ENCODE measurements around the gene UBE3B. TPM values are rescaled to one million over a fixed set of nuclear protein-coding genes. Genes with fewer than 3 reads are reported as not detected.

Gene UBE3B
- total RNA-seq, 4 donors from 2014 or later, result 51.0 to 93.5 (median 78.9) TPM

DNA sequence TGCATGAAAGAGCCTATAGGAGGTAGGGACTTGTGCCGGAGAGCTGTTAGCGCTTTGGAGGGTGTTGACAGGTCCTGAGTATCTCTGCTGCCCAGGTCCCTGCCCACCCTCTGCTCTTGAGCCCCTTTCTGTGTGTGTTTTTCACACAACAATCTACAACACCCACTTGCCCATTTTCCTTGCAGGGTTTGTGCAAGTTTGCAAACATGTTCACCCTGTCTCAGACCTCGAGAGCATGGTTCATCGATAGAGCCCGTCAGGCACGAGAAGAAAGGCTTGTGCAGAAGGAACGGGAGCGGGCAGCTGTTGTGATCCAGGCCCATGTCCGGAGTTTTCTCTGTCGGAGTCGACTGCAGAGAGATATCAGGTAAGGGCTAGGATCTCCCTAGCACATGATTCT is 5.9 kb downstream of the UBE3B start:
- 93 to 94% methylated on average over 11 of the region's 11 CpGs for WGBS, 2 donors
- Histone ChIP-seq H3K27me3 (no peaks in the 10 kb centered on the region), H3K9me3 (no peaks in the 10 kb centered on the region), H3K36me3 (peaks cover 4 to 58% (median 46%) of the 10 kb centered on the region in 3 donors), H3K4me3 (no peak overlapping the region), H3K27ac (no peak overlapping the region), H3K4me1 (peaks cover 5 to 18% (median 10%) of the 10 kb centered on the region in 4 donors)
- DNase-seq (ENCODE audit: low spot score in 2 of 2), result no peak
- no peak for TF ChIP-seq POLR2A (IDR thresholded peaks at IDR 0.05)
- no peak for TF ChIP-seq EP300 (IDR thresholded peaks at IDR 0.05)
- TF ChIP-seq, protein P1, sequence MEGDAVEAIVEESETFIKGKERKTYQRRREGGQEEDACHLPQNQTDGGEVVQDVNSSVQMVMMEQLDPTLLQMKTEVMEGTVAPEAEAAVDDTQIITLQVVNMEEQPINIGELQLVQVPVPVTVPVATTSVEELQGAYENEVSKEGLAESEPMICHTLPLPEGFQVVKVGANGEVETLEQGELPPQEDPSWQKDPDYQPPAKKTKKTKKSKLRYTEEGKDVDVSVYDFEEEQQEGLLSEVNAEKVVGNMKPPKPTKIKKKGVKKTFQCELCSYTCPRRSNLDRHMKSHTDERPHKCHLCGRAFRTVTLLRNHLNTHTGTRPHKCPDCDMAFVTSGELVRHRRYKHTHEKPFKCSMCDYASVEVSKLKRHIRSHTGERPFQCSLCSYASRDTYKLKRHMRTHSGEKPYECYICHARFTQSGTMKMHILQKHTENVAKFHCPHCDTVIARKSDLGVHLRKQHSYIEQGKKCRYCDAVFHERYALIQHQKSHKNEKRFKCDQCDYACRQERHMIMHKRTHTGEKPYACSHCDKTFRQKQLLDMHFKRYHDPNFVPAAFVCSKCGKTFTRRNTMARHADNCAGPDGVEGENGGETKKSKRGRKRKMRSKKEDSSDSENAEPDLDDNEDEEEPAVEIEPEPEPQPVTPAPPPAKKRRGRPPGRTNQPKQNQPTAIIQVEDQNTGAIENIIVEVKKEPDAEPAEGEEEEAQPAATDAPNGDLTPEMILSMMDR (IDR thresholded peaks at IDR 0.05), result no peak

DNA sequence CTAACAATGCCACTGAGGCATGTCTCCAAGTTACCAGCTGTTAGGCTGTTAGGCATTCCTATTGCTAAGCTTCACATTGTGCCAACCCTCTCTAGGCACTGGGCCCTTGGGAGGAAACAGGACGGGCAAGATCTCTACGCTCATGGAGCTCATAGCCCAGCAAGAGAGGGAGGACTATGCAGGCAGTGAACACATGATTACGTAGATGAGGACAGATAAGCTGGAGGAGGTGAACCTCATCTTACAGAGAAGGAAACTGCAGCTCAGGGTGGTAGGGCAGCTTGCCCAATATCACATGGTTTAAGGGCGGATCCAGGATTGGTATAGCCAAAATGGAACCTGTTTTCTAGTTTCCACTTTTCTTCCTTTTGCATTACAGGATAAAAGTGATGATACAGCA is 7.8 kb downstream of the UBE3B start:
- DNase-seq (ENCODE audit: low spot score in 2 of 2), result no peak
- 91 to 94% methylated on average over 4 of the region's 4 CpGs for WGBS, 2 donors
- no peak overlapping the region for H3K4me3 ChIP-seq
- TF ChIP-seq EP300 (IDR thresholded peaks at IDR 0.05), result no peak
- TF ChIP-seq POLR2A (IDR thresholded peaks at IDR 0.05), result no peak
- TF ChIP-seq, protein P1 (IDR thresholded peaks at IDR 0.05), result no peak
- no peaks in the 10 kb centered on the region for H3K27me3 ChIP-seq
- H3K36me3 ChIP-seq, result peaks cover 4 to 73% (median 50%) of the 10 kb centered on the region in 3 donors
- no peak overlapping the region for H3K27ac ChIP-seq
- H3K4me1 ChIP-seq, result no peaks in the 10 kb centered on the region
- no peaks in the 10 kb centered on the region for H3K9me3 ChIP-seq

DNA sequence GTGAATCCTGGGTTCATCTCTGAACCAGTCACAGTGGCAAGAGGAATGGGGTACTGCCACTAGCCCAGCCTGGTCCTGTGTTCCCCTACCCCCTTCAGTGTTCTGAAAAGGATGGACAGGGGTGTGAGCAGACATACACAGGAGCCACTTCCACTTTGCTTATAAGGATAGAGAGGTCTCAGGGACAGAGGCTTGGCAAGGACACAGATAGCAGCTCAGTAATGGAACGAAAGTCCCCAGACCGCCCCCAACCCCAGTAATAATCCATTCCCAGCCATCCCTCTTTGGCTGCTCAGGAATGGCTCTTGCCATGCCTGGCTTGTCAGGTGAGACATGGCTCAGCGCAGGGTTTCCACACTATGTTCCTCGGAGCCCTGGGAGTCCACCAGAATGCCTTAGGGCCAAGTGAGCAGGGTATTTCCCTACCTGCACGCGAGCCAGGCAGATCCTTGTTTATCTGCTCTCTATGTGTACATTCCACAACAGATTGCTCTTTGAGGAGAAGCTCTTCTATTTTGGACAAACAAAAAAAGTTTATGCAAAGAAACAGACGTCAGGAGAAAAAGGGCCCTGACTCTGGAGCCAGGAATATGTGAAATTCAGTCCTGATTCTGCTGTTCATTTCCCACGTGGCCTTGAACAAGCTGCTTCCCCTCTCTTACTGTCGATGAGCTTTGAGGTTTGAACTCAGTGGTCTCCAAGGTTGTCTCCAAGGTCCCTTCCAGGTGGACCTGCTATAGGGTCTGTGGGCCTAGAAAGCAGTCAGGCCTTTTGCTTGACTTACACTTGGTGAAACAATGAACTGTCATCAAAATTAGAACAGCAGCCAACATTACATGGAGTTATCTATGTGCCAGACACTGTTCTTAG is 10.0 kb downstream of the UBE3B start:
- H3K36me3 ChIP-seq, result peaks cover 9 to 96% (median 58%) of the 10 kb centered on the region in 3 donors
- WGBS, 2 donors, result 90 to 93% methylated on average over 9 of the region's 9 CpGs

DNA sequence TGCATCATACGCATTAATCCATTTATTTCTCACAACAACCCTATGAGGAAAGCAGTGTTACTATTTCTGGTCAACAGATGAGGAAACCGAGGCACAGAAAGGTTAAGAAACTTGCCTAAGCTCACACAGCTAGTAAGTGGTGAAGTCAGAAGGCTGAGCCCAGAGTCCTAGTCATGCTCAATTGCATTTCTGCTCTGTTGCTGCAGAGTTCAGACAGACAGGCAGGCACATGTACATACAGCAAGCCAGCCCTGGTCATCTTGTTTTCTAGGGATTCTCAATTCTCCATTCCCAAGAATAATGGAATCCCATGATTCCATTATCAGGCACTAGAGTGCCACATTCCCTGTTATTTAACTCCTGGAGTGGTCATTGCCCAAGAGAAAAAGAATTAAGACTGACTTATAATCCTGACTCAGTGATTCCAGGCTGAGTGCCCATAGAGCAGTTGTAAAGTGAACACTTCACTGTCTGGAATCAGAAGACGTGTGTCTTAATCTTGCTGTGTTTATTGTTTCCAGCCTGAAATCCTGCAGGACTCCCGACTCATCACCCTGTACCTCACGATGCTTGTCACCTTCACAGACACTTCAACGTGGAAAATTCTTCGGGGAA is 10.7 kb downstream of the UBE3B start:
- TF ChIP-seq, protein P1 (IDR thresholded peaks at IDR 0.05), result no peak
- TF ChIP-seq EP300 (IDR thresholded peaks at IDR 0.05) (no peak), POLR2A (IDR thresholded peaks at IDR 0.05) (no peak)
- H3K36me3 ChIP-seq, result peaks cover 9 to 100% (median 58%) of the 10 kb centered on the region in 3 donors

More for the DNA sequence above, 10.0 kb downstream of the UBE3B start:
- no peaks in the 10 kb centered on the region for H3K9me3 ChIP-seq
- no peaks in the 10 kb centered on the region for H3K27me3 ChIP-seq
- no peak for DNase-seq (ENCODE audit: low spot score in 2 of 2)
- H3K4me1 ChIP-seq, result no peaks in the 10 kb centered on the region
- H3K27ac ChIP-seq, result no peak overlapping the region
- H3K4me3 ChIP-seq, result no peak overlapping the region
- no peak for TF ChIP-seq EP300 (IDR thresholded peaks at IDR 0.05)

DNA sequence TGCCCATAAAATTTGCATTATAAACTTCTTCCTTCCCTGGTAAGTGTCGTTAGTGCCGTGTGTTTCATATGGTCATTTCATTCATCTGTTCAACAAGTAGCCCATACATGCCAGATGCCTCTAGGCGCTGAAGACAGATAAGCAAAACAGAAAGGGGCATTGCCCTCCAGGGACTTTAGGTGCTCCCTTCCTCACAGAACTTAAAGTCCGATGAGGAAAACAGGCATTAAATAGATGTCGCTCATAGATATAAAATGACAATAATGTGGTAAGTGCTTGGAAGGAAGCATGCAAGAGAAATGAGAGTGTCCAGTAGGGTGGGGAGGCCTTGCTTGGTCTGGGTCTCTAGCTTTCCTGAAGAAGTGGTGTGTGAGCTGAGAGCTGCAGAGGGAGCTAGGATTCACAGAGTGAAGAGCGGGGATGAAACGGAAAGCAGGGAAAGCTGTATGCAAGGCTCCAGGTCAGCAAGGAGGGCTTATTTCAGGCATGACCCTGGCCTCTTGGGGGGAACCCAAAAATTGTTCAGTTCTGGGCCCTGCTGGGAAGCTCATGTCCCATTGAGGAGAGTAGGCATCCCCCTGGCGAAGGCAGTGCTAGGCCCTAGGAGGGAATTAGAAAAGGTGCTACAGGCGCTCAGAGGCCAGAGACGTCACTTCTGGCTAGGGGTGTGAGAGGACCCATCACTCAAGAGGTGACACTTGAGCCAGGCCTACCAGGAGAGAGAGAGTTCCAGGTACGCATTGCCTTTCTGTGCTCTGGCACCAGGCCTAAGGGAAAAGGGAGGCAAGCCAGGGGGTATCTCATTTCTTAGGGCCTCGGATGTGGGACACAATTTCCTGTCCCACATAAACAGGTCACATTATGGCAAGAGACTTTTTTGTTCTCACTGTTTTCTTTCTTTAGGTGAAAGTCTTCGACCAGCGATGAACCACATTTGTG is 11.9 kb downstream of the UBE3B start:
- peaks cover 9 to 100% (median 50%) of the 10 kb centered on the region in 3 donors for H3K36me3 ChIP-seq
- 92% methylated on average over 14 of the region's 14 CpGs for WGBS, 2 donors
- H3K4me3 ChIP-seq, result no peak overlapping the region
- TF ChIP-seq EP300 (IDR thresholded peaks at IDR 0.05) (no peak), POLR2A (IDR thresholded peaks at IDR 0.05) (no peak)
- TF ChIP-seq, protein P1 (IDR thresholded peaks at IDR 0.05), result no peak
- H3K9me3 ChIP-seq, result no peaks in the 10 kb centered on the region
- no peak overlapping the region for H3K27ac ChIP-seq
- no peak for DNase-seq (ENCODE audit: low spot score in 2 of 2)
- H3K27me3 ChIP-seq, result no peaks in the 10 kb centered on the region
- H3K4me1 ChIP-seq, result no peaks in the 10 kb centered on the region

More for the DNA sequence above, 10.7 kb downstream of the UBE3B start:
- Histone ChIP-seq H3K27me3 (no peaks in the 10 kb centered on the region), H3K4me1 (no peaks in the 10 kb centered on the region), H3K4me3 (no peak overlapping the region), H3K9me3 (no peaks in the 10 kb centered on the region), H3K27ac (no peak overlapping the region)
- 88 to 89% methylated on average over 7 of the region's 7 CpGs for WGBS, 2 donors
- no peak for DNase-seq (ENCODE audit: low spot score in 2 of 2)
